Measurements from ENCODE around the gene DNASE1L2.

The DNASE1L2 gene

DNA sequence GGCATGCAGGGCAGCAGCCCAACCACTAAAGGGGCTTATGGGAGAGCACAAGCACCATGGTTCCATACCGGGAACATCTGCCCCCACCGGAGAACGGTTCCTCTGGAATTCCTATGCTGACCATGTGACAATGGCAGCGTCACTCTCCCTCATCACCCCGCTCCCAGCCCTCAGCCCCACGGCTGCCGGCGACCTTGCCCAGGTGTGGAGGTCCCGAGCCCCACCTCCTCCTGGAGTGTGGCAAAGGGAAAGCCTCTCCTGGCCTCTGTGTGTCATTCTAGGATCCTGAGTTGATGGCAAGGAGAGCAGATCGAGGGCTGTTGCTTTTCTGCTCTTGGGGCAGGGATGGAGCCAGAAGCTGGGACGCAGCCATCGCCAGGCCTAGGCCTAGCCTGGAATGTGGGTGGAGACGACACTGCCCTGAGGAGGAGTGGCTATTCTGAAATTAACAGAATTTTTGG, 49.5 kb downstream of the DNASE1L2 start:
- DNase-seq (ENCODE audit: extremely low spot score) = no peak
- ChIA-PET POLR2A (no interaction called here), CTCF (no interaction called here)
- TF ChIP-seq, protein P1, sequence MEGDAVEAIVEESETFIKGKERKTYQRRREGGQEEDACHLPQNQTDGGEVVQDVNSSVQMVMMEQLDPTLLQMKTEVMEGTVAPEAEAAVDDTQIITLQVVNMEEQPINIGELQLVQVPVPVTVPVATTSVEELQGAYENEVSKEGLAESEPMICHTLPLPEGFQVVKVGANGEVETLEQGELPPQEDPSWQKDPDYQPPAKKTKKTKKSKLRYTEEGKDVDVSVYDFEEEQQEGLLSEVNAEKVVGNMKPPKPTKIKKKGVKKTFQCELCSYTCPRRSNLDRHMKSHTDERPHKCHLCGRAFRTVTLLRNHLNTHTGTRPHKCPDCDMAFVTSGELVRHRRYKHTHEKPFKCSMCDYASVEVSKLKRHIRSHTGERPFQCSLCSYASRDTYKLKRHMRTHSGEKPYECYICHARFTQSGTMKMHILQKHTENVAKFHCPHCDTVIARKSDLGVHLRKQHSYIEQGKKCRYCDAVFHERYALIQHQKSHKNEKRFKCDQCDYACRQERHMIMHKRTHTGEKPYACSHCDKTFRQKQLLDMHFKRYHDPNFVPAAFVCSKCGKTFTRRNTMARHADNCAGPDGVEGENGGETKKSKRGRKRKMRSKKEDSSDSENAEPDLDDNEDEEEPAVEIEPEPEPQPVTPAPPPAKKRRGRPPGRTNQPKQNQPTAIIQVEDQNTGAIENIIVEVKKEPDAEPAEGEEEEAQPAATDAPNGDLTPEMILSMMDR (IDR thresholded peaks at IDR 0.05; ENCODE audit: control extremely low read depth, extremely low read depth, low read depth, missing control alignments) = no peak

DNA sequence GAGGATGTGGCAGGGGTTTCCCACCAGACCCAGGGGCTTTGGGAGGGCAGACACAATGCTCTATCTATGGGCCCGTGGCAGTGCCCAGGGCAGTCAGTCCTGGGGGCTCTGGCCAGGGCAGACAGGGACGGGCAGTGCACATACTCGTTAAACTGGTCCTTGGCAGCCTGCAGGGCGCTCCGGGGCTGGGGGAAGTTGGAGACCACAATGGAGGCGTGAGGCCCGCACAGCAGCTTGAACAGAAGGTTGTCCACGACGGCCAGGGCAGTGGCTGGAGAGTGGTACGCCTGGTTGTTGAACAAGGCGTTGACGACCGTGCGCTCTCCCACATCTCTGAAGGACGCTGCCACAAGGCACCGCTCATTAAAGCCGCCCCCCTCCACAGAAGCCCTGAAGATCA, 50.3 kb downstream of the DNASE1L2 start:
- CTCF ChIA-PET = interaction anchor here (1.2 kb wide), 1 partner anchor 9 kb away, joined by 3 read pairs; no protein-coding TSS in a partner anchor
- DNase-seq (ENCODE audit: extremely low spot score) = no peak
- POLR2A ChIA-PET = no interaction called here
- TF ChIP-seq, protein P1 (IDR thresholded peaks at IDR 0.05; ENCODE audit: control extremely low read depth, extremely low read depth, low read depth, missing control alignments) = no peak

DNA sequence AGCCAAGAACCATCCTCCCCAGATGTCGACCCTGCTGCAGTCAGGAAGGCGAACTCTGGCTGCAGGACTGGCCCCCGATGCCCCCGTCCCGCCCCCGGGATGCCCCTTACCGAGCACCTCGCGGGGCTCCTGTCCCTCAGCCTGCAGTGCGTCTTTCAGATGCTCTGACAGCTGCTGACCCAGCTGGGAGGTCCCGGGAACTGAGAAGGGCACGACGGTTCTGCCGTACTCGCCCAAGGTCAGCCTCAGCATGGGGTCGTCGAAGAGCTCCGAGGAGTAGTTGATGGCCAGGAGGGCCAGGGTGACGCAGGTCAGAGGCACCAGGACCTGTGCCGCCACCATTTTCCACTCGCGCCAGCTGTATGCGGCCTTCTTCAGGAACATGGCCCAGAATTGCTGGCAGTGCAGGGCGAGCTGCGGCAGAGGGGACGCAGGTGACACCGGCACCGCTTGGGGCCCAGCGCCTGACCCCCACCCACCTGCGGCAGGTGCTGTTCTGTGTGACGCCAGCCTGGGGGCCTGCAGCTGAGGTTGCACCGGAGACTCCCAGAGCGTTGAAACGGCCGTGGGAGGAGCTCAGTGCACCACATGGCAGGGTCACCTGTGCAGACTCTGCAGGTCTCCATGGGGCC, 51.8 kb downstream of the DNASE1L2 start:
- ChIA-PET POLR2A (no interaction called here), CTCF (interaction anchor here (1.2 to 1.5 kb wide), 2 partner anchors 8 to 9 kb away, joined by 3 to 4 read pairs; no protein-coding TSS in a partner anchor)
- DNase-seq (ENCODE audit: extremely low spot score) = no peak
- TF ChIP-seq, protein P1 (IDR thresholded peaks at IDR 0.05; ENCODE audit: control extremely low read depth, extremely low read depth, low read depth, missing control alignments) = no peak
